ENCODE measurements around the gene LBH.

Gene LBH

DNA sequence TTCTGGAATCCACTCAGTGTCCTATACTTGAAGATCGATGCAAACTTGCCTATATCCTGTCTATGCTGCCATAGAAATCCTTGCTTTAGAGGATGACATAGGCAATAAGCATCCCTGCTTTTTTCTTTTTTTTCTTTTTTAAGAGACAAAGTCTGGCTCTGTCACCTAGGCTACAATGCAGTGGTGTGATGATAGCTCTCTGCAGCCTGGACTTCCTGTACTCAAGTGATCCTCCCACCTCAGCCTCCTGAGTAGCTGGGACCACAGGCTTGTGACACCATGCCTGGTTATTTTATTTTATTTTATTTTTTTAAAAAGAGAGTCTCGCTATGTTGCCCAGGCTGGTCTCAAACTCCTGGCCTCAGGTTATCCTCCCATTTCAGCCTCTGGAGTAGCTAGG, 76.9 kb downstream of the LBH start:
- TF ChIP-seq, protein P1, sequence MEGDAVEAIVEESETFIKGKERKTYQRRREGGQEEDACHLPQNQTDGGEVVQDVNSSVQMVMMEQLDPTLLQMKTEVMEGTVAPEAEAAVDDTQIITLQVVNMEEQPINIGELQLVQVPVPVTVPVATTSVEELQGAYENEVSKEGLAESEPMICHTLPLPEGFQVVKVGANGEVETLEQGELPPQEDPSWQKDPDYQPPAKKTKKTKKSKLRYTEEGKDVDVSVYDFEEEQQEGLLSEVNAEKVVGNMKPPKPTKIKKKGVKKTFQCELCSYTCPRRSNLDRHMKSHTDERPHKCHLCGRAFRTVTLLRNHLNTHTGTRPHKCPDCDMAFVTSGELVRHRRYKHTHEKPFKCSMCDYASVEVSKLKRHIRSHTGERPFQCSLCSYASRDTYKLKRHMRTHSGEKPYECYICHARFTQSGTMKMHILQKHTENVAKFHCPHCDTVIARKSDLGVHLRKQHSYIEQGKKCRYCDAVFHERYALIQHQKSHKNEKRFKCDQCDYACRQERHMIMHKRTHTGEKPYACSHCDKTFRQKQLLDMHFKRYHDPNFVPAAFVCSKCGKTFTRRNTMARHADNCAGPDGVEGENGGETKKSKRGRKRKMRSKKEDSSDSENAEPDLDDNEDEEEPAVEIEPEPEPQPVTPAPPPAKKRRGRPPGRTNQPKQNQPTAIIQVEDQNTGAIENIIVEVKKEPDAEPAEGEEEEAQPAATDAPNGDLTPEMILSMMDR (IDR thresholded peaks at IDR 0.05; ENCODE audit: insufficient read depth, missing control alignments): no peak

More for the DNA sequence above, 76.9 kb downstream of the LBH start:
- DNase-seq (ENCODE audit: insufficient read length, low spot score): no peak
- no peak for FAIRE-seq

Data from D721Med (cell line).